Osteocyte (in vitro differentiated cells): ENCODE measurements around the gene RANBP1. TPM values are rescaled to one million over a fixed set of nuclear protein-coding genes. Genes with fewer than 3 reads are reported as not detected.

Experiments used
- DNase-seq: peaks from one replicate; pipeline ENCODE4 v3.0.0; 2021; ENCODE audit warnings: mixed read lengths; ENCODE audit not compliant: unreplicated experiment; ENCODE audit errors: extremely low spot score
- H3K27ac Mint-ChIP-seq: one replicate; pipeline ENCODE4 v1.8.0; 2021; ENCODE audit warnings: mild to moderate bottlenecking, mixed read lengths; ENCODE audit not compliant: unreplicated experiment
- H3K27me3 Mint-ChIP-seq: one replicate; pipeline ENCODE4 v1.8.0; 2021; ENCODE audit warnings: mixed read lengths; ENCODE audit not compliant: unreplicated experiment
- H3K36me3 Mint-ChIP-seq: one replicate; pipeline ENCODE4 v1.8.0; 2021; ENCODE audit warnings: mixed read lengths; ENCODE audit not compliant: unreplicated experiment
- H3K4me1 Mint-ChIP-seq: one replicate; pipeline ENCODE4 v1.8.0; 2021; ENCODE audit warnings: mixed read lengths; ENCODE audit not compliant: unreplicated experiment
- H3K4me3 Mint-ChIP-seq: one replicate; pipeline ENCODE4 v1.8.0; 2021; ENCODE audit warnings: mild to moderate bottlenecking, moderate library complexity, mixed read lengths; ENCODE audit not compliant: unreplicated experiment
- H3K9me3 Mint-ChIP-seq: one replicate; pipeline ENCODE4 v1.8.0; 2021; ENCODE audit warnings: mixed read lengths; ENCODE audit not compliant: unreplicated experiment
- total RNA-seq: library from RNA; stranded (reverse); gene quantifications from 2 replicates; pipeline ENCODE4 v1.2.1, GENCODE V29; 2021
- TF ChIP-seq, protein P1 (sequence below): fragments of 200-600 bp; sonication (generic); IDR thresholded peaks from 2 replicates; pipeline ENCODE4 v1.5.0; 2021; ENCODE audit warnings: antibody characterized with exemption, mild to moderate bottlenecking, moderate library complexity

The RANBP1 gene
- total RNA-seq, 1 donor from 2014 or later, result 104 TPM

DNA sequence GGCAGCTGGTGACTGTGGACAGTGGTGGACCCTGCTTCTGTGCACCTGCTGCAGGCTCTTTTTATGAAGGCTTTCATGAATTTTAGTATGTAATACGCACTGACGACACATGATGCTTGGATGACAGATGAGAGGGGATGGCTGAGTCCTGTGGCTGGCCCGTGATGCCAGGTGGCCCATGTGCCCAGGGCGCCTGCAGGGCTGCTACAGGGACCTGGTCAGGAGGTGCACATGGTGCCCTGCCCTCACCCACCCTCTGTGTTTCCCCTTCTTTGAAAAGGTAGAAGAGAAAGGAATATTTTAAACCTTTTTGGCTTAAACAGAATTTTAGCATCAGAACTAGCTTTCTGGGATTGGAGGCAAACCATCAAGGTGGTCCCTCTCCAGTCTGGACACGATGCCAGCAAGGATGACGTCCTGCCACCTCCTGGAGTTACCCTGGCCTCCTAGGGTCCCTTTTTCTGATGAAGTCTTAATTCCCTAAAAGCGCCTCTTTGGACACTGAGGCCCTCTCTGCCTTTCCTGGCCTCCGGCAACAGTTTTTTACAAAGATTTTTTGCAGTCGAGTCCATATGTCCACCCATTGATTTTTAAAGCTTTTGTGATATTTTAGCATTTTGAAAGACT lies 5.4 kb upstream of the RANBP1 start:
- peaks cover 32% of the 10 kb centered on the region for H3K36me3 Mint-ChIP-seq
- H3K4me1 Mint-ChIP-seq, result peaks cover 4% of the 10 kb centered on the region
- TF ChIP-seq, protein P1, sequence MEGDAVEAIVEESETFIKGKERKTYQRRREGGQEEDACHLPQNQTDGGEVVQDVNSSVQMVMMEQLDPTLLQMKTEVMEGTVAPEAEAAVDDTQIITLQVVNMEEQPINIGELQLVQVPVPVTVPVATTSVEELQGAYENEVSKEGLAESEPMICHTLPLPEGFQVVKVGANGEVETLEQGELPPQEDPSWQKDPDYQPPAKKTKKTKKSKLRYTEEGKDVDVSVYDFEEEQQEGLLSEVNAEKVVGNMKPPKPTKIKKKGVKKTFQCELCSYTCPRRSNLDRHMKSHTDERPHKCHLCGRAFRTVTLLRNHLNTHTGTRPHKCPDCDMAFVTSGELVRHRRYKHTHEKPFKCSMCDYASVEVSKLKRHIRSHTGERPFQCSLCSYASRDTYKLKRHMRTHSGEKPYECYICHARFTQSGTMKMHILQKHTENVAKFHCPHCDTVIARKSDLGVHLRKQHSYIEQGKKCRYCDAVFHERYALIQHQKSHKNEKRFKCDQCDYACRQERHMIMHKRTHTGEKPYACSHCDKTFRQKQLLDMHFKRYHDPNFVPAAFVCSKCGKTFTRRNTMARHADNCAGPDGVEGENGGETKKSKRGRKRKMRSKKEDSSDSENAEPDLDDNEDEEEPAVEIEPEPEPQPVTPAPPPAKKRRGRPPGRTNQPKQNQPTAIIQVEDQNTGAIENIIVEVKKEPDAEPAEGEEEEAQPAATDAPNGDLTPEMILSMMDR, result no peak
- H3K27me3 Mint-ChIP-seq, result no peaks in the 10 kb centered on the region
- H3K9me3 Mint-ChIP-seq, result no peaks in the 10 kb centered on the region
- no peak overlapping the region for H3K27ac Mint-ChIP-seq
- no peak for DNase-seq
- no peak overlapping the region for H3K4me3 Mint-ChIP-seq

DNA sequence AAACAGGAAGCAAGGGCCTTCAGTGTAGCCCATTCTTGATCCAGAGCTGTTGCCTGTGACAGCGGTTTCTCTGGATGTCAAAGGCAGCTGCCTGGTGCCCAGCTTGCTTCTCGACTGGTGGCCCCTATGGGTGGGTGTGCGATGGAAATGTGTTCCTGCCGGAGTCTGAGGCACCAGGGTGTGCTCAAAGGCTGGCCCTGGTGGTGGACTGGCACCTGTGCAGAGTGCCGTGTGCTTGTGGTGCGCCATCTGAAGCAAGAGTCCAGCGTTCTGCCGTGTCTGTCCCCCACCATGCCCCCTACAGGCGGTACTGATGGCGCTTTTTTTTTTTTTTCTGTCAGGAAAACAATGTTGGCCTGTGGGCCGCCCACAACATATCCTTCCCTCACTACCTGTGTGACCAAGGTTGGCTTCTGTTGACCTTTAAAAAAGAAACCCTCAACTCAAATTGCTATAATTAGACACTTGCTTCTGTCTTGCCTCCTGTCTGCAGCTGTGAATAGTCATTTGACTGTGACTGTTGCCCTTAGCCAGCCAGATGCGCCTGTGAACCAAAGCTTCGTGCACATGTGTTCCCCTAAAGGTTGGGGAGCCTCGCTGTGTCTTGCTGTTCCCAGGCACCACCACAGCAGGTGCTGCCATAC lies 4.7 kb upstream of the RANBP1 start:
- H3K9me3 Mint-ChIP-seq, result no peaks in the 10 kb centered on the region
- TF ChIP-seq, protein P1, result peak; percentile 42
- peaks cover 32% of the 10 kb centered on the region for H3K36me3 Mint-ChIP-seq
- H3K4me1 Mint-ChIP-seq, result peaks cover 4% of the 10 kb centered on the region
- no peak overlapping the region for H3K27ac Mint-ChIP-seq
- H3K4me3 Mint-ChIP-seq, result no peak overlapping the region
- H3K27me3 Mint-ChIP-seq, result no peaks in the 10 kb centered on the region
- no peak for DNase-seq

DNA sequence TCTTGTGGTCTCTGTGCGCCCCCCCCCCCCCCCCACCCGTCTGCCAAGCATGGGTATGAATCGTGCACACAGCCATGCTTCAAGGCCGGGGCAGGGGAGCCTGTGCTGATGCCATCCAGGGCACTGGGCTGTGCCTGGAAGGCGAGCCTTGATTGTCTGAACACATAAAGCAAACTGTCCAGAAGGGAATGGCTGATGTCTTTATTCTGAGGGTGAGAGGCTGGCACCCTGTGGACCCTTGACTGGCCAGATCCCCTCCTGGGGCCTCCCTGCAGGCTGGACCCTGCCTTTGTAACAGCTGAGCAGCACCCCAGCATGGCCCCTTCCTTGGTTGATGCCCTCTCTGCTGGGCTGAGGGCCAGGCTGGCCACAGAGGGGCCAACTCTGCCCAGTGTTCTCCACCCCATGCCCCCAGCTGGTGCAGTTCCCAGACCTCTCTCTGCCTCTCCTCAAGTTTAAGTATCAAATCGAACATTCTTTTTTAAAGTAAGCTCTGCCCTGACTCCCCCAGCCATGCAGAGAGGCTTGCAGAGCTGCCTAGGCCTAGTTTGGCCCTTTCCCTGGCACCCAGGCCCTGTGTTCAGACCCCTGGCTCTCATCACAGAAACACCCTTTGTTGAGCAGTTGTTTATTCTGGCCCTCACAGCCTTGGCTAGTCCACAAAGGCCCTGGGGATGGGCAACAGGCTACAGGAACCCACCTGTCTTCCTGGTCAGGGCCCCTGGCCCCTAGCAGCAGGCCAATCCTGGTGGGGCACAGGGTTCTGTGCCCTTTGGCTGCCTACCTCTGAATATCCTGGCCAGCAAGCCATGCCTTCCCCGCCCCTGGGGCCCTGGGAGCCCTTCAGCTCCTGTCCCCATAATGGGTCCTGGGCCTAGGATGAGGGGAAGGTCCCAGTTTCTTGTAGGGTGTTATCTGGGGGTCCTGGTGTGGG lies 3.9 kb upstream of the RANBP1 start:
- H3K27ac Mint-ChIP-seq, result peak overlapping the region; percentile 10
- no peak overlapping the region for H3K4me3 Mint-ChIP-seq
- no peaks in the 10 kb centered on the region for H3K27me3 Mint-ChIP-seq

DNA sequence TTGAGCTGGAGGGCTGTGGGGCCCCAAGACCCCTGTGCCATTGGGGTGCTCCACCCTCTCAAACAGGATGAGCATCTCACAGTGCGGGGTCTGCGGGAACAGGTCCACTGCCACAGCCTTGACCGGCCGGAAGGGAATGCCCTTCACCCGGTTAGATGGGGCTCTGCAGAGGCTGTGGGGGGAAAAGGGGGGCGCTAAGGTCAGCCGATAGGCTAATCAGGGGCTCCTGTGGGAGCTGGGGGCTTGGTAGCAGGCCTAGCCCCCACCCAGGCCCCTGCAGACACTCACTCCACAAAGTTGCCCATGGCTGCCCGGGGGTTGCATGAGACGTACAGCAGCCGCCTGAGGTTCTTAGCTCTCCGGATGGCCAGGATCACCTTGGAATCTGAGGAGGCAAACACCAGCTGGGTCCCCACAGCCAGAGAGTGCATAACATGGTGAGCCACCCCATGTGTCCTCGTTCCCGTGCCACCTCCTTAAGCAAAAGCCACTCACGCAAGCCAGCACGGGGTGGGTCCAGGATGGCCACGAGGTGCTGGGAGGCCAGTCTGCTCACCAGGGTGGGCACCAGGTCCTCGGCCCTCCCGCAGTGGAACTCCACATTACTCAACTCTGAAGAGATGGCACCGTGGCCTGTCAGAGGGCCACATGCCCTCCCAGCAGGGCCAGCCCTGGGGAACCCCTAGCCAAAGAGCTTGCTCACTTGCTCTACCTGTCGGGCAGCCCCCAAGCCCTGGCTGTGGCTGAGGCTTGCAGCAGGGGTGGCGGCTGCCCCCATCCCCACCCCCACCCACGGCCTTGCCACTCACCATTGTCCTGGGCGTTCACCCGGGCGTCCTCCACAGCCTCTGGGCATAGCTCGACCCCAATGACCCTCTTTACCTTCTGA lies 3.0 kb upstream of the RANBP1 start:
- no peak overlapping the region for H3K27ac Mint-ChIP-seq
- DNase-seq, result no peak
- TF ChIP-seq, protein P1, result no peak
- no peaks in the 10 kb centered on the region for H3K9me3 Mint-ChIP-seq
- H3K27me3 Mint-ChIP-seq, result no peaks in the 10 kb centered on the region
- H3K36me3 Mint-ChIP-seq, result peaks cover 26% of the 10 kb centered on the region
- no peak overlapping the region for H3K4me3 Mint-ChIP-seq
- peaks cover 4% of the 10 kb centered on the region for H3K4me1 Mint-ChIP-seq

More for the DNA sequence above, 3.9 kb upstream of the RANBP1 start:
- peaks cover 30% of the 10 kb centered on the region for H3K36me3 Mint-ChIP-seq
- peaks cover 4% of the 10 kb centered on the region for H3K4me1 Mint-ChIP-seq
- H3K9me3 Mint-ChIP-seq, result no peaks in the 10 kb centered on the region
- TF ChIP-seq, protein P1, result no peak
- DNase-seq, result no peak
